Prostate gland (tissue), 2 donors: ENCODE measurements around the gene LGR6.

Experiments
- POLR2A ChIP-seq: fragments of 450-650 bp; IDR thresholded peaks from one replicate; pipeline ENCODE4 v1.6.1; 2016; ENCODE audit warnings: antibody characterized with exemption, mild to moderate bottlenecking
- POLR2AphosphoS5 ChIP-seq: sonication (generic); formaldehyde crosslinking; IDR thresholded peaks from one replicate; pipeline ENCODE4 v1.6.1; 2017; ENCODE audit warnings: antibody characterized with exemption
- TF ChIP-seq, protein P1 (sequence below), 4 experiments: fragments of 200-600 bp in 2 of 4; fragments of 450-650 bp in 2 of 4; sonication (generic) in 2 of 4; IDR thresholded peaks; 1 replicate in 3 of 4; 2 replicates in 1 of 4; pipeline ENCODE4 v1.5.1; 2016 to 2019; ENCODE audit warnings: antibody characterized with exemption in 4 of 4, mild to moderate bottlenecking in 2 of 4, moderate library complexity in 2 of 4

GRCh38 chr1:202215472-202216130 lies 22.0 kb downstream of the LGR6 start:
- TF ChIP-seq, protein P1, sequence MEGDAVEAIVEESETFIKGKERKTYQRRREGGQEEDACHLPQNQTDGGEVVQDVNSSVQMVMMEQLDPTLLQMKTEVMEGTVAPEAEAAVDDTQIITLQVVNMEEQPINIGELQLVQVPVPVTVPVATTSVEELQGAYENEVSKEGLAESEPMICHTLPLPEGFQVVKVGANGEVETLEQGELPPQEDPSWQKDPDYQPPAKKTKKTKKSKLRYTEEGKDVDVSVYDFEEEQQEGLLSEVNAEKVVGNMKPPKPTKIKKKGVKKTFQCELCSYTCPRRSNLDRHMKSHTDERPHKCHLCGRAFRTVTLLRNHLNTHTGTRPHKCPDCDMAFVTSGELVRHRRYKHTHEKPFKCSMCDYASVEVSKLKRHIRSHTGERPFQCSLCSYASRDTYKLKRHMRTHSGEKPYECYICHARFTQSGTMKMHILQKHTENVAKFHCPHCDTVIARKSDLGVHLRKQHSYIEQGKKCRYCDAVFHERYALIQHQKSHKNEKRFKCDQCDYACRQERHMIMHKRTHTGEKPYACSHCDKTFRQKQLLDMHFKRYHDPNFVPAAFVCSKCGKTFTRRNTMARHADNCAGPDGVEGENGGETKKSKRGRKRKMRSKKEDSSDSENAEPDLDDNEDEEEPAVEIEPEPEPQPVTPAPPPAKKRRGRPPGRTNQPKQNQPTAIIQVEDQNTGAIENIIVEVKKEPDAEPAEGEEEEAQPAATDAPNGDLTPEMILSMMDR (IDR thresholded peaks at IDR 0.05) = no peak
- TF ChIP-seq POLR2A (no peak), POLR2AphosphoS5 (no peak)
